PC-3 (cell line): ENCODE measurements around the gene TXNL4B.

Experiments used
- EZH2 ChIP-seq: fragments of 300-600 bp; sonication (generic); IDR thresholded peaks from one replicate; pipeline ENCODE4 v1.6.1; 2017; ENCODE audit warnings: antibody characterized with exemption, mild to moderate bottlenecking, low read length; ENCODE audit not compliant: unreplicated experiment
- EZH2phosphoT487 ChIP-seq: fragments of 300-600 bp; sonication (generic); IDR thresholded peaks from 2 replicates; pipeline ENCODE4 v1.6.1; 2018; ENCODE audit warnings: mild to moderate bottlenecking, antibody characterized with exemption, low read length, borderline replicate concordance
- TF ChIP-seq, protein P1 (sequence below): fragments of 300-600 bp; sonication (generic); conservative IDR thresholded peaks from 2 replicates; pipeline ENCODE4 v1.5.1; 2017; ENCODE audit warnings: antibody characterized with exemption, low read depth, mild to moderate bottlenecking, low read length

DNA sequence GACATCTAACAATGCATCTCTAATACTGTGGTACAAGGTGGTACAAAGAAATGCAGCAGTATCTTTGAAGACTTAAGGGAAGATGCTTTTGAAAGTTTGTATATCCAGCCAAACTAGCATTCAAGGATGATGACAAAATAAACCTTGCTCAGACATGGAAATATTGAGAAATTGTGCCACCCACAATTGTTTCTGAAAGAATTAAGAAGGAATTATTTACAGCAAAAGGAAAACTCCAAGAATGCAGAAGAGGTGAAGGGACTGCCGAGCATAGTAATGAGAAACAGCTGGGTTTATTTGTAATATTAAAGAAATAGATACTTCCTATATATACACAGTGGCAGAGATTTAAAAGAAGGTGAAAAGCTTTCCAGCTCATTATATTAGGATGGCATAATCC, 49.1 kb upstream of the TXNL4B start:
- TF ChIP-seq, protein P1, sequence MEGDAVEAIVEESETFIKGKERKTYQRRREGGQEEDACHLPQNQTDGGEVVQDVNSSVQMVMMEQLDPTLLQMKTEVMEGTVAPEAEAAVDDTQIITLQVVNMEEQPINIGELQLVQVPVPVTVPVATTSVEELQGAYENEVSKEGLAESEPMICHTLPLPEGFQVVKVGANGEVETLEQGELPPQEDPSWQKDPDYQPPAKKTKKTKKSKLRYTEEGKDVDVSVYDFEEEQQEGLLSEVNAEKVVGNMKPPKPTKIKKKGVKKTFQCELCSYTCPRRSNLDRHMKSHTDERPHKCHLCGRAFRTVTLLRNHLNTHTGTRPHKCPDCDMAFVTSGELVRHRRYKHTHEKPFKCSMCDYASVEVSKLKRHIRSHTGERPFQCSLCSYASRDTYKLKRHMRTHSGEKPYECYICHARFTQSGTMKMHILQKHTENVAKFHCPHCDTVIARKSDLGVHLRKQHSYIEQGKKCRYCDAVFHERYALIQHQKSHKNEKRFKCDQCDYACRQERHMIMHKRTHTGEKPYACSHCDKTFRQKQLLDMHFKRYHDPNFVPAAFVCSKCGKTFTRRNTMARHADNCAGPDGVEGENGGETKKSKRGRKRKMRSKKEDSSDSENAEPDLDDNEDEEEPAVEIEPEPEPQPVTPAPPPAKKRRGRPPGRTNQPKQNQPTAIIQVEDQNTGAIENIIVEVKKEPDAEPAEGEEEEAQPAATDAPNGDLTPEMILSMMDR: no peak
- TF ChIP-seq EZH2 (no peak), EZH2phosphoT487 (no peak)
